ENCODE measurements around the gene CDC27.
"Not testable (repeated sequence)": the region's sequence is repeated elsewhere in the genome, so short reads cannot be mapped to it uniquely, and the experiment has no call there.

CDC27 gene

GRCh38 chr17:47188271-47188875 lies 722 bp downstream of the CDC27 start:
- H3K4me1 ChIP-seq (ENCODE audit: insufficient read depth, low read length), result no peaks in the 10 kb centered on the region
- H3K9ac ChIP-seq (ENCODE audit: low read depth, low read length), result peak overlapping the region; percentile 89
- H3K27me3 ChIP-seq (ENCODE audit: insufficient read depth, low read length), result no peaks in the 10 kb centered on the region
- peak overlapping the region; percentile 13 for H3K27ac ChIP-seq (ENCODE audit: low read length)
- no peaks in the 10 kb centered on the region for H3K9me3 ChIP-seq (ENCODE audit: insufficient read depth, low read depth, low read length)
- peak overlapping the region; percentile 80 for H3K4me3 ChIP-seq (ENCODE audit: low read length)
- H3K36me3 ChIP-seq (ENCODE audit: insufficient read depth, low read depth, low read length), result no peaks in the 10 kb centered on the region

DNA sequence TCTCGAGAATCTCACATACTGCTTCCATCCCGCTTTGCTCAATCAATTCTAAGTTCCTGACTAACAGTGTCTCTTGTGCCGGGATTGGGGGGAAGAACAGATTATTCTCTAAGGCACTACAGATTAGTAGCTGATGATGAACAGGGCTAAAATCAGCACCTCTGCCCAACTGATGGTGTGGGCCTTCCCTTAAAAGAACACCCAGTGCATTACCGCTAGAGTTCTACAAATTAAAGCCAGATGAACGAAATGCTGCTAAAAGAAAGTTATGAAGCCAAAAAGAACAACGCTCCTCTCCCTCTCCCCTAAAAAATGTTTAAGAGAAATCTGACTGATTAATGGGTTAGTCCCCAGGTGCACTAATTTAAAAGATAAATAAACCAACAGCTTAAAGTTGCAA lies 4.4 kb downstream of the CDC27 start:
- H3K27ac ChIP-seq (ENCODE audit: low read length), result no peak overlapping the region
- H3K4me3 ChIP-seq (ENCODE audit: low read length), result no peak overlapping the region
- no peak overlapping the region for H3K9ac ChIP-seq (ENCODE audit: low read depth, low read length)
- peaks cover 7% of the 10 kb centered on the region for H3K4me1 ChIP-seq (ENCODE audit: insufficient read depth, low read length)
- no peaks in the 10 kb centered on the region for H3K27me3 ChIP-seq (ENCODE audit: insufficient read depth, low read length)
- no peaks in the 10 kb centered on the region for H3K9me3 ChIP-seq (ENCODE audit: insufficient read depth, low read depth, low read length)
- peaks cover 11% of the 10 kb centered on the region for H3K36me3 ChIP-seq (ENCODE audit: insufficient read depth, low read depth, low read length)

DNA sequence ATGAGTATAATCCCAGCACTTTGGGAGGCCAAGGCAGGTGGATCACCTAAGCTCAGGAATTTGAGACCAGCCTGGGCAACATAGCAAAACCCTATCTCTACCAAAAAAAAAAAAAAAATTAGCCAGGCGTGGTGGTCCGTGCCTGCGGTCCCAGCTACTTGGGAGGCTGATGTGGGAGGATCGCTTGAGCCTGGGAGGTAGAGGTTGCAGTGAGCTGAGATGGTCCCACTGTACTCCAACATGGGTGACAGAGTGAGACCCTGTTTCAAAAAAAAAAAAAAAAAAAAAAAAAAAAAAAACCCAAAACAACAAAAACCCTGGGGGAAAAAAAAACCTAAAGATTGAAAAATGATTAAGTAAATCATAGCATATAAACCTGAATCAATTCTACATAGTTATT lies 8.1 kb downstream of the CDC27 start:
- not testable (repeated sequence) for H3K9ac ChIP-seq (ENCODE audit: low read depth, low read length); H3K27ac ChIP-seq (ENCODE audit: low read length); H3K9me3 ChIP-seq (ENCODE audit: insufficient read depth, low read depth, low read length); H3K4me3 ChIP-seq (ENCODE audit: low read length); H3K27me3 ChIP-seq (ENCODE audit: insufficient read depth, low read length)
- Histone ChIP-seq H3K4me1 (ENCODE audit: insufficient read depth, low read length) (peaks cover 15% of the 10 kb centered on the region), H3K36me3 (ENCODE audit: insufficient read depth, low read depth, low read length) (peaks cover 37% of the 10 kb centered on the region)

- H3K9ac ChIP-seq (ENCODE audit: low read depth, low read length), result no peak overlapping the region
- no peaks in the 10 kb centered on the region for H3K9me3 ChIP-seq (ENCODE audit: insufficient read depth, low read depth, low read length)
- H3K4me1 ChIP-seq (ENCODE audit: insufficient read depth, low read length), result peaks cover 15% of the 10 kb centered on the region
- peaks cover 39% of the 10 kb centered on the region for H3K36me3 ChIP-seq (ENCODE audit: insufficient read depth, low read depth, low read length)
- H3K4me3 ChIP-seq (ENCODE audit: low read length), result no peak overlapping the region
- no peaks in the 10 kb centered on the region for H3K27me3 ChIP-seq (ENCODE audit: insufficient read depth, low read length)
- no peak overlapping the region for H3K27ac ChIP-seq (ENCODE audit: low read length)
Measured at GRCh38 chr17:47180337-47180736, 8.8 kb downstream of the CDC27 start.

DNA sequence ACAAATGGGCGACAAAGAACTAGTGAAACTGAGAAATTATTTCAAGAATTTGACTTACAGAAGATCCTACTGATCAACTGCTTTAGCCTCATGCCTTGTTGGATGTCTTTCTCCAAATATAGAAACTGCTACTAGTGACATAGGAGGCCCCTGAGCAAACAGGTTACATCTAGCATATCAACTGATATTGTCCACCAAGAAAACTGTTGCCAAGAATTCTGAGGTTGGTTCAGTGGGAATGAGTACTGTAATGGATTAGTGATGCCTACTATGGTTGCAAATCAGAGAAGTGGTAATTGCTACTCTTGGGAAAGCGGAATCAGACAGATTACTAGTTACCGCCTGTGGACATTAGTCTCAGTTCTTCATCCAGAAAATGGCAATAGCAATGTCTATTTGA lies 10.0 kb downstream of the CDC27 start:
- H3K27me3 ChIP-seq (ENCODE audit: insufficient read depth, low read length), result no peaks in the 10 kb centered on the region
- peaks cover 15% of the 10 kb centered on the region for H3K4me1 ChIP-seq (ENCODE audit: insufficient read depth, low read length)
- no peak overlapping the region for H3K4me3 ChIP-seq (ENCODE audit: low read length)
- H3K36me3 ChIP-seq (ENCODE audit: insufficient read depth, low read depth, low read length), result peaks cover 45% of the 10 kb centered on the region
- H3K9me3 ChIP-seq (ENCODE audit: insufficient read depth, low read depth, low read length), result no peaks in the 10 kb centered on the region
- no peak overlapping the region for H3K9ac ChIP-seq (ENCODE audit: low read depth, low read length)
- H3K27ac ChIP-seq (ENCODE audit: low read length), result no peak overlapping the region

GRCh38 chr17:47177261-47177660 lies 11.8 kb downstream of the CDC27 start:
- Histone ChIP-seq H3K27me3 (ENCODE audit: insufficient read depth, low read length) (no peaks in the 10 kb centered on the region), H3K4me1 (ENCODE audit: insufficient read depth, low read length) (peaks cover 12% of the 10 kb centered on the region; the same call in 1 of the 2 replicates), H3K9ac (ENCODE audit: low read depth, low read length) (no peak overlapping the region), H3K4me3 (ENCODE audit: low read length) (no peak overlapping the region), H3K36me3 (ENCODE audit: insufficient read depth, low read depth, low read length) (peaks cover 51% of the 10 kb centered on the region), H3K9me3 (ENCODE audit: insufficient read depth, low read depth, low read length) (no peaks in the 10 kb centered on the region), H3K27ac (ENCODE audit: low read length) (no peak overlapping the region)

DNA sequence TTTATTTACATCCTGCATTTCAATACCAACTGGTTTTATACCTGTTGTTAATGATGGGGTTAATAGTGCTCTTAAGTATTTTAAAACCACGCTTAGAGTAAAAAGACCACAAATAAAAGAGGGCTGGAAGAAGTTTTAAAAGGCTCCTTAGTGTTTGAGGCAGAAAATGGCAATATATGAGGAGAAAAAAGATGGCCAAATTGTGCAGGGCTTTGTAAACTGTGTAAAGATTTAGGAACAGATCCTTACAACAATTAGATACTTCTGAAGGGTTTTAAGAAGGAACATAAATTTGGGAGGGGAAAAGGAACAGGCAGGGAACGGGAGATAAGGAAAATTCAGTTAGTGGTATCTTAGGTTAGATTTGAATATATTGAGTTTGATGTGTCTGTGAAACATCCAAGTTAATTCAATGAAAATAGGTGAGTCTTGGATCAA lies 12.7 kb downstream of the CDC27 start:
- Histone ChIP-seq H3K27me3 (ENCODE audit: insufficient read depth, low read length) (no peaks in the 10 kb centered on the region), H3K9ac (ENCODE audit: low read depth, low read length) (no peak overlapping the region), H3K9me3 (ENCODE audit: insufficient read depth, low read depth, low read length) (no peaks in the 10 kb centered on the region), H3K4me3 (ENCODE audit: low read length) (no peak overlapping the region), H3K4me1 (ENCODE audit: insufficient read depth, low read length) (peaks cover 15% of the 10 kb centered on the region), H3K27ac (ENCODE audit: low read length) (no peak overlapping the region), H3K36me3 (ENCODE audit: insufficient read depth, low read depth, low read length) (peaks cover 51% of the 10 kb centered on the region)

DNA sequence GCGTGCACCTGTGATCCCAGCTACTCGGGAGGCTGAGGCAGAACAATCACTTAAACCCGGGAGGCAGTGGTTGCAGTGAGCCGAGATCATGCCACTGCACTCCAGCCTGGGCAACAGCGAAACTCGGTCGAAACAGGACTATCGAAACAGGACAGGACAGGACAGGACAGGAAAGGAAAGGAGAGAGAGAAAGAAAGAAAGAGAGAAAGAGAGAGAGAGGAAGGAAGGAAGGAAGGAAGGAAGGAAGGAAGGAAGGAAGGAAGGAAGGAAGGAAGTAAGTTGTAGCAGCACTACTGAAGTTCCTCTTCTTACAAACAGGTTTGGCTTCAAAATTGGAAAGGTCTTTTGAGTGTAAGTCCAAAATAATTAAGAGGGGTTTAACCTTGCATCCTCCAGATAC lies 14.3 kb downstream of the CDC27 start:
- not testable (repeated sequence) for H3K4me3 ChIP-seq (ENCODE audit: low read length); H3K27me3 ChIP-seq (ENCODE audit: insufficient read depth, low read length); H3K9ac ChIP-seq (ENCODE audit: low read depth, low read length); H3K9me3 ChIP-seq (ENCODE audit: insufficient read depth, low read depth, low read length); H3K27ac ChIP-seq (ENCODE audit: low read length)
- Histone ChIP-seq H3K36me3 (ENCODE audit: insufficient read depth, low read depth, low read length) (peaks cover 53% of the 10 kb centered on the region), H3K4me1 (ENCODE audit: insufficient read depth, low read length) (peaks cover 15% of the 10 kb centered on the region)

DNA sequence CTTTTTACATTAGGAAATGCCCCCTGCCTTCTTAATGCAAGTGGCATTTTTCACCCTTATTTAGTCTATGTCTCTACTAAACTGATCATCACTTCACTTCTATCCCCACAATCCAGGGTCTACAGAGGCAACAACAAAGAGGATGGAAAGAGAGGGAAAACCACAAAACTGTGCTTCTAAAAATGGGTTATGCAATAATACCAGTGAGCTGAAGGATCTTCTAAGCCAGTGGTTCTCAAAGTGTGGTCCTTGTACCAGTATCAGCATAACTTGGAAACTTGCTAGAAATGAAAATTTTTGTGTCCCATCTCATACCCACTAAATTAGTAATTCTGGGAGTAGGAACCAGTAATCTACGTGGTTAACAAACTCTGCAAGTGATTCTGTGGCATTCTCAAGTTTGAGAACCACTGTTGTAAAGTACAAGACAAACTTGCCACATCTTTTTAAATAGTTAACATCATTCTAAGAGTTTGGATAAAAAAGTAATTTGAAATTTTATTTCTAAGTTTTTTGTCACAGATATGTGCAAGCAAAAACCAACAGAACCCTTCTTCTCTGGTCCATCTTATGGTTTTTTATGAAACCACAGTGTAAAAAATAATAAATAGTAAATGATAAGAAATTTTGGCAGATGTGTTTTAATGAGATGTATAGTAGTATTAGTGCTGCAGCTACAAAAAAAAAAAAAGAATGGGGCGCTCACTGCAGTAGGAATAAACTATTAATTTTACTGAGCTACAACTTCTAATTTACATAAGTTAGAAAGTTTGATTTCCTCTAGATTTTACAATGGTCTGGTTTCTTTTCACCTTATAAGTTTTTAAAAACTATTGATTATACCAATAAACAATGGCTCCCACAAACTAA lies 16.2 kb downstream of the CDC27 start:
- Histone ChIP-seq H3K27me3 (ENCODE audit: insufficient read depth, low read length) (no peaks in the 10 kb centered on the region), H3K4me1 (ENCODE audit: insufficient read depth, low read length) (peaks cover 12% of the 10 kb centered on the region), H3K27ac (ENCODE audit: low read length) (no peak overlapping the region), H3K4me3 (ENCODE audit: low read length) (no peak overlapping the region), H3K9ac (ENCODE audit: low read depth, low read length) (no peak overlapping the region), H3K9me3 (ENCODE audit: insufficient read depth, low read depth, low read length) (no peaks in the 10 kb centered on the region), H3K36me3 (ENCODE audit: insufficient read depth, low read depth, low read length) (peaks cover 54% of the 10 kb centered on the region)

DNA sequence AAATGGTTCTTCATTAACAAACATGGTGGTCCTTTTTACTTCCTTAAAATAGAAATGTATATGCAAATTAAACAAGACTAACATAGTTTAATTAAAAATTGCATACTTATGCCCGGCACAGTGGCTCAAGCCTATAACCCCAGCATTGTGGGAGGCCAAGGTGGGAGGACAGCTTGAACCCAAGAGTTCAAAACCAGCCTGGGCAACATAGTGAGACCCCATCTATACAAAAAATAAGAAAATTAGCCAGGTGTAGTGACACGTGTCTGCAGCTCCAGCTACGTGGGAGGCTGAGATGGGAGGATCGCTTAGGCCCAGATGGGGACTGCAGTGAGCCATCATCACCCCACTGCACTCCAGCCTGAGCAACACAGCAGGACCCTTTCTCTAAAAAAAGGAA lies 18.4 kb downstream of the CDC27 start:
- H3K27me3 ChIP-seq (ENCODE audit: insufficient read depth, low read length), result no peaks in the 10 kb centered on the region
- no peak overlapping the region for H3K27ac ChIP-seq (ENCODE audit: low read length)
- H3K36me3 ChIP-seq (ENCODE audit: insufficient read depth, low read depth, low read length), result peaks cover 60% of the 10 kb centered on the region

DNA sequence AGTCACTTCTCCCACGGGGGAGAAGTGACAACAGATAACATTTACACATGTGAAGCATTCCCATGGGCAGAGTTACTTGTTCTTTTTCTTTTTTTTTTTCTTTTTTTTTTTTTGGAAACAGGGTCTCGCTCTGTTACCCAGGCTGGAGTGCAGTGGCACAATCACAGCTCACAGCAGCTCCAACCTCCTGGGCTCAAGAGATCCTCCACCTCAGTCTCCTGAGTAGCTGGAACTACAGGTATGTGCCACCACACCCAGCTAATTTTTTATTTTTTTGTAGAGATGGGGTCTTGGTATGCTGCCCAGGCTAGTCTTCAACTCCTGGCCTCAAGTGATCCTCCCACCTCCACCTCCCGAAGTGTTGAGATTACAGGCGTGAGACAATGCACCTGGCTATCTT lies 20.2 kb downstream of the CDC27 start:
- not testable (repeated sequence) for H3K4me3 ChIP-seq (ENCODE audit: low read length); H3K27ac ChIP-seq (ENCODE audit: low read length); H3K27me3 ChIP-seq (ENCODE audit: insufficient read depth, low read length); H3K9ac ChIP-seq (ENCODE audit: low read depth, low read length); H3K9me3 ChIP-seq (ENCODE audit: insufficient read depth, low read depth, low read length); H3K4me1 ChIP-seq (ENCODE audit: insufficient read depth, low read length)
- peaks cover 70% of the 10 kb centered on the region for H3K36me3 ChIP-seq (ENCODE audit: insufficient read depth, low read depth, low read length)

More for the DNA sequence above, 18.4 kb downstream of the CDC27 start:
- H3K9me3 ChIP-seq (ENCODE audit: insufficient read depth, low read depth, low read length), result no peaks in the 10 kb centered on the region
- H3K9ac ChIP-seq (ENCODE audit: low read depth, low read length), result no peak overlapping the region
- no peak overlapping the region for H3K4me3 ChIP-seq (ENCODE audit: low read length)
- H3K4me1 ChIP-seq (ENCODE audit: insufficient read depth, low read length), result peaks cover 7% of the 10 kb centered on the region

DNA sequence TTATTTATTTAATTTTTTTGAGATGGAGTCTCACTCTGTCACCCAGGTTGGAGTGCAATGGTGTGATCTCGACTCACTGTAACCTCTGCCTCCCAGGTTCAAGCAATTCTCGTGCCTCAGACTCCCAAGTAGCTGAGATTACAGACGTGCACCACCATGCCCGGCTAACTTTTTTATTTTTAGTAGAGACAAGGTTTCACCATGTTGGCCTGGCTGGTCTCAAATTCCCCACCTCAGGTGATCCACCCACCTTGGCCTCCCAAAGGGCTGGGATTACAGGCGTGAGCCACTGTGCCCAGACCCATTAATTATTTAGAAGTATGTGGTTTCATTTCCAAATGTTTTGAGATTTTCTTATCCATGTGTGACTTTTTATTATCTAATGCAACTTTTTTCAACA lies 22.2 kb downstream of the CDC27 start:
- peaks cover 69% of the 10 kb centered on the region for H3K36me3 ChIP-seq (ENCODE audit: insufficient read depth, low read depth, low read length)

More for the DNA sequence above, 22.2 kb downstream of the CDC27 start:
- H3K9me3 ChIP-seq (ENCODE audit: insufficient read depth, low read depth, low read length); H3K4me1 ChIP-seq (ENCODE audit: insufficient read depth, low read length); H3K9ac ChIP-seq (ENCODE audit: low read depth, low read length); H3K27ac ChIP-seq (ENCODE audit: low read length); H3K27me3 ChIP-seq (ENCODE audit: insufficient read depth, low read length); H3K4me3 ChIP-seq (ENCODE audit: low read length): not testable (repeated sequence)

All from iPS-20b (cell line).